Measurements from ENCODE around the gene PRLHR. TPM values are rescaled to one million over a fixed set of nuclear protein-coding genes. Genes with fewer than 3 reads are reported as not detected.

Gene PRLHR
- total RNA-seq, 1 donor from 2014 or later: not detected

DNA sequence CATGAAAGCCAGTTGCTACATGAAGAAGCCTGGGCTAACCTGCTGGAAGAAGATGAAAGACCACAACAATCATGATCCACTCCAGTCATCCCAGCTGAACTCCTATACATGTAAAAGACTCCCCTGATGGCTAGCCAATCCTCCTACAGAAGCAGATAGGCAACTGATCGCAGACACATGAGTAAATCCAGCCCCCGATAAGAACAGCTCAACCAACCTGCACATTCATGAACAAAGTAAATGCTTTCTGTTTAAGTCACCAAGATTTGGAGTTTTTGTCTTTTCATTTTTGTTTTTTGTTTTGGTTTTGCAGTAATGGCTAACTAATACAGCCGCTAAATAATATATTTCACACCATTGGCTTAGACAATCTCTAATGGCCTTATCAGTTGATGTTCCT, 53.7 kb downstream of the PRLHR start:
- H3K27me3 Mint-ChIP-seq: peaks cover 40% of the 10 kb centered on the region
- no peaks in the 10 kb centered on the region for H3K4me1 Mint-ChIP-seq
- H3K36me3 Mint-ChIP-seq (ENCODE audit: low read depth): no peaks in the 10 kb centered on the region
- H3K4me3 Mint-ChIP-seq: no peak overlapping the region
- POLR2A ChIA-PET: no interaction called here
- DNase-seq (no peak), ATAC-seq (ENCODE audit: low read depth) (no peak)
- intact Hi-C loops (cut with micrococcal nuclease): no loop called here
- CTCF ChIA-PET: interaction anchor here (0.6 kb wide), 1 partner anchor 1136 kb away, joined by 3 read pairs; no protein-coding TSS in a partner anchor
- H3K9me3 Mint-ChIP-seq: no peaks in the 10 kb centered on the region
- no peak overlapping the region for H3K27ac Mint-ChIP-seq
- TF ChIP-seq, protein P1, sequence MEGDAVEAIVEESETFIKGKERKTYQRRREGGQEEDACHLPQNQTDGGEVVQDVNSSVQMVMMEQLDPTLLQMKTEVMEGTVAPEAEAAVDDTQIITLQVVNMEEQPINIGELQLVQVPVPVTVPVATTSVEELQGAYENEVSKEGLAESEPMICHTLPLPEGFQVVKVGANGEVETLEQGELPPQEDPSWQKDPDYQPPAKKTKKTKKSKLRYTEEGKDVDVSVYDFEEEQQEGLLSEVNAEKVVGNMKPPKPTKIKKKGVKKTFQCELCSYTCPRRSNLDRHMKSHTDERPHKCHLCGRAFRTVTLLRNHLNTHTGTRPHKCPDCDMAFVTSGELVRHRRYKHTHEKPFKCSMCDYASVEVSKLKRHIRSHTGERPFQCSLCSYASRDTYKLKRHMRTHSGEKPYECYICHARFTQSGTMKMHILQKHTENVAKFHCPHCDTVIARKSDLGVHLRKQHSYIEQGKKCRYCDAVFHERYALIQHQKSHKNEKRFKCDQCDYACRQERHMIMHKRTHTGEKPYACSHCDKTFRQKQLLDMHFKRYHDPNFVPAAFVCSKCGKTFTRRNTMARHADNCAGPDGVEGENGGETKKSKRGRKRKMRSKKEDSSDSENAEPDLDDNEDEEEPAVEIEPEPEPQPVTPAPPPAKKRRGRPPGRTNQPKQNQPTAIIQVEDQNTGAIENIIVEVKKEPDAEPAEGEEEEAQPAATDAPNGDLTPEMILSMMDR (IDR thresholded peaks at IDR 0.05): no peak

Other genes starting within 250 kb of the PRLHR start
- 19.8 and 27.1 TPM in 2 replicates for gene CACUL1, start 159.3 kb upstream of the PRLHR start, total RNA-seq